SK-N-SH treated with all-trans-retinoic acid at 6 μM for 48 hours (cell line): Measurements from ENCODE around the gene UBXN6.

Source experiments
- ATAC-seq: fragments of 200-7000 bp; cut with Tn5 transposase; 3 replicates; pipeline ENCODE4 v1.9.1; 2020; ENCODE audit warnings: mild to moderate bottlenecking, moderate library complexity
- ARNTL ChIP-seq: fragments of 450-650 bp; formaldehyde crosslinking; IDR thresholded peaks from 2 replicates; pipeline ENCODE4 v1.5.0; 2020; ENCODE audit warnings: low read depth, mild to moderate bottlenecking, moderate library complexity, borderline replicate concordance
- BACH2 ChIP-seq: fragments of 250-450 bp; sonication (Bioruptor Pico); IDR thresholded peaks from 2 replicates; pipeline ENCODE4 v1.9.0; 2021; ENCODE audit warnings: mild to moderate bottlenecking, borderline replicate concordance
- CSDC2 ChIP-seq: fragments of 250-450 bp; sonication (Bioruptor Pico); IDR thresholded peaks from 2 replicates; pipeline ENCODE4 v1.5.0; 2020; ENCODE audit warnings: mild to moderate bottlenecking, moderate library complexity
- GLIS3 ChIP-seq: fragments of 250-450 bp; sonication (Bioruptor Pico); IDR thresholded peaks from 2 replicates; pipeline ENCODE4 v1.5.0; 2020; ENCODE audit warnings: mild to moderate bottlenecking, moderate library complexity
- ISL1 ChIP-seq: fragments of 250-450 bp; sonication (Bioruptor Pico); IDR thresholded peaks from 2 replicates; pipeline ENCODE4 v2.1.2; 2022; ENCODE audit warnings: mild to moderate bottlenecking, moderate library complexity
- OSR1 ChIP-seq: fragments of 250-450 bp; sonication (Bioruptor Pico); IDR thresholded peaks from 2 replicates; pipeline ENCODE4 v1.8.0; 2022; ENCODE audit warnings: moderate library complexity, mild to moderate bottlenecking, inconsistent platforms
- PPARA ChIP-seq: fragments of 250-450 bp; sonication (Bioruptor Pico); IDR thresholded peaks from 2 replicates; pipeline ENCODE4 v1.5.0; 2020; ENCODE audit warnings: mild to moderate bottlenecking, borderline replicate concordance
- SNAI2 ChIP-seq: fragments of 250-450 bp; sonication (Bioruptor Pico); IDR thresholded peaks from 2 replicates; pipeline ENCODE4 v1.5.0; 2020; ENCODE audit warnings: mild to moderate bottlenecking, moderate library complexity
- TCF4 ChIP-seq: fragments of 250-450 bp; sonication (Bioruptor Pico); IDR thresholded peaks from 2 replicates; pipeline ENCODE4 v1.8.0; 2021; ENCODE audit warnings: mild to moderate bottlenecking, moderate library complexity, borderline replicate concordance
- TOX ChIP-seq: fragments of 250-450 bp; sonication (Bioruptor Pico); IDR thresholded peaks from 2 replicates; pipeline ENCODE4 v1.8.0; 2021; ENCODE audit warnings: mild to moderate bottlenecking, moderate library complexity, borderline replicate concordance
- ZC3H10 ChIP-seq: fragments of 250-450 bp; sonication (Bioruptor Pico); IDR thresholded peaks from 2 replicates; pipeline ENCODE4 v1.5.1; 2021; ENCODE audit warnings: mild to moderate bottlenecking, moderate library complexity
- ZFP3 ChIP-seq: fragments of 250-450 bp; sonication (Bioruptor Pico); IDR thresholded peaks from 2 replicates; pipeline ENCODE4 v1.5.0; 2020; ENCODE audit warnings: mild to moderate bottlenecking, moderate library complexity
- ZFP30 ChIP-seq: fragments of 450-650 bp; formaldehyde crosslinking; IDR thresholded peaks from 2 replicates; pipeline ENCODE4 v1.5.0; 2022; ENCODE audit warnings: mild to moderate bottlenecking, moderate library complexity
- ZNF70 ChIP-seq: fragments of 450-650 bp; formaldehyde crosslinking; IDR thresholded peaks from 2 replicates; pipeline ENCODE4 v1.5.0; 2020; ENCODE audit warnings: mild to moderate bottlenecking, moderate library complexity
- ZNF8 ChIP-seq: fragments of 450-650 bp; formaldehyde crosslinking; IDR thresholded peaks from 2 replicates; pipeline ENCODE4 v1.5.0; 2020; ENCODE audit warnings: mild to moderate bottlenecking, moderate library complexity
- TF ChIP-seq, protein P1 (sequence below): fragments of 250-450 bp; sonication (Bioruptor Pico); IDR thresholded peaks from 2 replicates; pipeline ENCODE4 v1.8.0; 2021; ENCODE audit warnings: low read depth, mild to moderate bottlenecking, moderate library complexity, borderline replicate concordance
- TF ChIP-seq, protein P2 (sequence below): fragments of 250-450 bp; sonication (Bioruptor Pico); IDR thresholded peaks from 2 replicates; pipeline ENCODE4 v1.5.0; 2020; ENCODE audit warnings: mild to moderate bottlenecking, moderate library complexity
- TF ChIP-seq, protein P3 (sequence below): fragments of 250-450 bp; sonication (Bioruptor Pico); IDR thresholded peaks from 2 replicates; pipeline ENCODE4 v1.5.1; 2021; ENCODE audit warnings: mild to moderate bottlenecking, moderate library complexity
- TF ChIP-seq, protein P4 (sequence below): fragments of 250-450 bp; sonication (Bioruptor Pico); IDR thresholded peaks from 2 replicates; pipeline ENCODE4 v1.8.0; 2020; ENCODE audit warnings: mild to moderate bottlenecking, moderate library complexity, borderline replicate concordance

Gene UBXN6

DNA sequence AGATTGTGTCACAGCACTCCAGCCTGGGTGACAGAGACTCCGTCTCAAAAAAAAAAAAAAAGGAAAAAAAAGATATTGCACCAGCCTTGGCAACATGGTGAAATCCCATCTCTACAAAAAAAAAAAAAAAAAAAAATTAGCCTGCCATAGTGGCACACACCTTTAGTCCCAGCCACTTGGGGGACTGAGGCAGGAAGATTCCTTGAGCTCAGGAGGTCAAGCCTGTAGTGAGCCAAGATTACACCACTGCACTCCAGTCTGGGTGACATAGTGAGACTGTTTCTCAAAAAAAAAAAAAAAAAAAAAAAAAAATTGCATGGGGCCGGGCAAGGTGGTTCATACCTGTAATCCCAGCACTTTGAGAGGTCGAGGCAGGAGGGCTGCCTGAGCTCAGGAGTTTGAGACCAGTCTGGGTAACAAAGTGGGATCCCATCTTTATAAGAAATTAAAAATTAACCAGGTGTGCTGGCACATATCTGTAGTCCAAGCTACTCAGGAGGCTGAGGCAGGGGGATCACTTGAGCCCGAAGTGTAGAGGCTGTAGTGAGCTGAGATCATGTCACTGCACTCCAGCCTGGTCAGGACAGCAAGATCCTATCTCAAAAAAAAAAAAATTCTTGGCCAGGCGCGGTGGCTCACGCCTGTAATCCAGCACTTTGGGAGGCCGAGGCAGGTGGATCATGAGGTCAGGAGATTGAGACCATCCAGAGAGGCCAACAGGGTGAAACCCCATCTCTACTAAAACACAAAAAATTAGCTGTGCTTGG, 7.4 kb upstream of the UBXN6 start:
- no peak for TF ChIP-seq TCF4 (CRISPR knock-in tag)
- TF ChIP-seq, protein P1, sequence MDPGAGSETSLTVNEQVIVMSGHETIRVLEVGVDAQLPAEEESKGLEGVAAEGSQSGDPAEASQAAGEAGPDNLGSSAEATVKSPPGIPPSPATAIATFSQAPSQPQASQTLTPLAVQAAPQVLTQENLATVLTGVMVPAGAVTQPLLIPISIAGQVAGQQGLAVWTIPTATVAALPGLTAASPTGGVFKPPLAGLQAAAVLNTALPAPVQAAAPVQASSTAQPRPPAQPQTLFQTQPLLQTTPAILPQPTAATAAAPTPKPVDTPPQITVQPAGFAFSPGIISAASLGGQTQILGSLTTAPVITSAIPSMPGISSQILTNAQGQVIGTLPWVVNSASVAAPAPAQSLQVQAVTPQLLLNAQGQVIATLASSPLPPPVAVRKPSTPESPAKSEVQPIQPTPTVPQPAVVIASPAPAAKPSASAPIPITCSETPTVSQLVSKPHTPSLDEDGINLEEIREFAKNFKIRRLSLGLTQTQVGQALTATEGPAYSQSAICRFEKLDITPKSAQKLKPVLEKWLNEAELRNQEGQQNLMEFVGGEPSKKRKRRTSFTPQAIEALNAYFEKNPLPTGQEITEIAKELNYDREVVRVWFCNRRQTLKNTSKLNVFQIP = no peak
- TF ChIP-seq, all 23 proteins: peak for 0
- ATAC-seq = no peak

DNA sequence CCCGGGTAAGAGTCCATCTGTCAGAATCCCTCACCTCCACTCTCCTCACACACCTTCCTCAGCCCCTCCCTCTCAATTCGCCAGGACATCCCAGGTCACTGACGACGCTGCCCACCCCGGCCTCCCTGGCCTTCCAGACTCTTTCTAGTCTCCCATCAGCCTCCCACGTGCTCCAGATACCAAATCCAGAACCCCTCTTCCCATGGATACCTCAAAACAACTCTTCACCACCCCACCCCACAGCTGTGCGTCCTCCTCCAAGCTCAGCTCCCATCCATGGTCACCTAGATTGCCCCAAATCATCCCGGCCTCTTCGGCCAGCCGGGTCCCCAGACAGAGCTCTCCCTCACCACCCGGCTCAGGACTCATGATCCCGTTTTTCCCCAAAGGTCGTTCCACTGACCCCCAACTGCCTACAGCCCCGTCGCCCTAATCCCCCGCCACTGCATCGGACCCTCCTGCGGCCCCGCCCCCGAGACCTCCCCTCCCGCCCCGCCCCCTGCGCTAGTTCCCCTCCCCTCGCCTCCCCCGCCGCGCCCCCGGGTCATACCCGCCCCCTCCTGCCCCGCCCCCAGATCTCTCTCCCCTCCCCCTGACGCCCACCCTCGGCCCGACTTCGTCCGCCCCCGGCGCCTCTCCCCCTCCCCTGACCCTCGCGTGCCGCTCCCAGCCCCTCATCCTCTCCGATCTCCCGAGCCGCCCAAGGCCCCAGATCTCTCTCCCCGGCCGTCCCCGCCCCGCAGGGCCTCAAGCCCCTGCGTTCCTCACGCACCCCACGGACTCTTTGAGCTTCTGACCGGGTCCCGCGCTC, 546 bp downstream of the UBXN6 start:
- ATAC-seq = peak; percentile 34

DNA sequence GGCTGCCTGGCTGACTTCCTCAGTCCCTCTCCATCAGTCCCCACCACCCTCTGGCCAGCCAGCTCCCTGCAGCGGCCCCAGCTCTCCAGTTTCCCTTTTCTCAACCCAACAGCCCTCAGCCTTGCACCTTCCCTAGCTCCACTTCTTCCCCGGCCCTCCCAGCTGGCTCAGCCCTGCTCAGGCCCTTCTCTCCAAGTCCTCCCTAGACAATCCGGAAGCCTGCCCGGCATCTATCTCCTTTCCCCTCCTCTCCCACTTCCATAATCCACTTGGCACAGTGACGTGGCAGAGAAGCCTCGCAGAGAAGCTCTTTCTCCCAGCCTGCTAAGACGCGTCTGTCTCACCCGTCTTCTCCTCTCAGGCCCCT, 1.1 kb downstream of the UBXN6 start:
- TF ChIP-seq ZNF70 (CRISPR knock-in tag) (peak; percentile 55; the same call in 1 of the 2 replicates), ZC3H10 (no peak), OSR1 (no peak), CSDC2 (CRISPR knock-in tag) (no peak), TOX (CRISPR knock-in tag) (no peak), ARNTL (CRISPR knock-in tag) (no peak)
- TF ChIP-seq, protein P1 = no peak
- TF ChIP-seq, protein P2, sequence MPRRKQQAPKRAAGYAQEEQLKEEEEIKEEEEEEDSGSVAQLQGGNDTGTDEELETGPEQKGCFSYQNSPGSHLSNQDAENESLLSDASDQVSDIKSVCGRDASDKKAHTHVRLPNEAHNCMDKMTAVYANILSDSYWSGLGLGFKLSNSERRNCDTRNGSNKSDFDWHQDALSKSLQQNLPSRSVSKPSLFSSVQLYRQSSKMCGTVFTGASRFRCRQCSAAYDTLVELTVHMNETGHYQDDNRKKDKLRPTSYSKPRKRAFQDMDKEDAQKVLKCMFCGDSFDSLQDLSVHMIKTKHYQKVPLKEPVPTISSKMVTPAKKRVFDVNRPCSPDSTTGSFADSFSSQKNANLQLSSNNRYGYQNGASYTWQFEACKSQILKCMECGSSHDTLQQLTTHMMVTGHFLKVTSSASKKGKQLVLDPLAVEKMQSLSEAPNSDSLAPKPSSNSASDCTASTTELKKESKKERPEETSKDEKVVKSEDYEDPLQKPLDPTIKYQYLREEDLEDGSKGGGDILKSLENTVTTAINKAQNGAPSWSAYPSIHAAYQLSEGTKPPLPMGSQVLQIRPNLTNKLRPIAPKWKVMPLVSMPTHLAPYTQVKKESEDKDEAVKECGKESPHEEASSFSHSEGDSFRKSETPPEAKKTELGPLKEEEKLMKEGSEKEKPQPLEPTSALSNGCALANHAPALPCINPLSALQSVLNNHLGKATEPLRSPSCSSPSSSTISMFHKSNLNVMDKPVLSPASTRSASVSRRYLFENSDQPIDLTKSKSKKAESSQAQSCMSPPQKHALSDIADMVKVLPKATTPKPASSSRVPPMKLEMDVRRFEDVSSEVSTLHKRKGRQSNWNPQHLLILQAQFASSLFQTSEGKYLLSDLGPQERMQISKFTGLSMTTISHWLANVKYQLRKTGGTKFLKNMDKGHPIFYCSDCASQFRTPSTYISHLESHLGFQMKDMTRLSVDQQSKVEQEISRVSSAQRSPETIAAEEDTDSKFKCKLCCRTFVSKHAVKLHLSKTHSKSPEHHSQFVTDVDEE (CRISPR knock-in tag) = no peak
- TF ChIP-seq, protein P3, sequence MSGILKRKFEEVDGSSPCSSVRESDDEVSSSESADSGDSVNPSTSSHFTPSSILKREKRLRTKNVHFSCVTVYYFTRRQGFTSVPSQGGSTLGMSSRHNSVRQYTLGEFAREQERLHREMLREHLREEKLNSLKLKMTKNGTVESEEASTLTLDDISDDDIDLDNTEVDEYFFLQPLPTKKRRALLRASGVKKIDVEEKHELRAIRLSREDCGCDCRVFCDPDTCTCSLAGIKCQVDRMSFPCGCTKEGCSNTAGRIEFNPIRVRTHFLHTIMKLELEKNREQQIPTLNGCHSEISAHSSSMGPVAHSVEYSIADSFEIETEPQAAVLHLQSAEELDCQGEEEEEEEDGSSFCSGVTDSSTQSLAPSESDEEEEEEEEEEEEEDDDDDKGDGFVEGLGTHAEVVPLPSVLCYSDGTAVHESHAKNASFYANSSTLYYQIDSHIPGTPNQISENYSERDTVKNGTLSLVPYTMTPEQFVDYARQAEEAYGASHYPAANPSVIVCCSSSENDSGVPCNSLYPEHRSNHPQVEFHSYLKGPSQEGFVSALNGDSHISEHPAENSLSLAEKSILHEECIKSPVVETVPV (CRISPR knock-in tag) = no peak
- ATAC-seq = peak; percentile 57

More for the DNA sequence above, 546 bp downstream of the UBXN6 start:
- TF ChIP-seq, protein P4, sequence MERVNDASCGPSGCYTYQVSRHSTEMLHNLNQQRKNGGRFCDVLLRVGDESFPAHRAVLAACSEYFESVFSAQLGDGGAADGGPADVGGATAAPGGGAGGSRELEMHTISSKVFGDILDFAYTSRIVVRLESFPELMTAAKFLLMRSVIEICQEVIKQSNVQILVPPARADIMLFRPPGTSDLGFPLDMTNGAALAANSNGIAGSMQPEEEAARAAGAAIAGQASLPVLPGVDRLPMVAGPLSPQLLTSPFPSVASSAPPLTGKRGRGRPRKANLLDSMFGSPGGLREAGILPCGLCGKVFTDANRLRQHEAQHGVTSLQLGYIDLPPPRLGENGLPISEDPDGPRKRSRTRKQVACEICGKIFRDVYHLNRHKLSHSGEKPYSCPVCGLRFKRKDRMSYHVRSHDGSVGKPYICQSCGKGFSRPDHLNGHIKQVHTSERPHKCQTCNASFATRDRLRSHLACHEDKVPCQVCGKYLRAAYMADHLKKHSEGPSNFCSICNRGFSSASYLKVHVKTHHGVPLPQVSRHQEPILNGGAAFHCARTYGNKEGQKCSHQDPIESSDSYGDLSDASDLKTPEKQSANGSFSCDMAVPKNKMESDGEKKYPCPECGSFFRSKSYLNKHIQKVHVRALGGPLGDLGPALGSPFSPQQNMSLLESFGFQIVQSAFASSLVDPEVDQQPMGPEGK = 0 out of 2 replicates have a peak, but pooled peaks have one; percentile 24
- TF ChIP-seq CSDC2 (CRISPR knock-in tag) = no peak

DNA sequence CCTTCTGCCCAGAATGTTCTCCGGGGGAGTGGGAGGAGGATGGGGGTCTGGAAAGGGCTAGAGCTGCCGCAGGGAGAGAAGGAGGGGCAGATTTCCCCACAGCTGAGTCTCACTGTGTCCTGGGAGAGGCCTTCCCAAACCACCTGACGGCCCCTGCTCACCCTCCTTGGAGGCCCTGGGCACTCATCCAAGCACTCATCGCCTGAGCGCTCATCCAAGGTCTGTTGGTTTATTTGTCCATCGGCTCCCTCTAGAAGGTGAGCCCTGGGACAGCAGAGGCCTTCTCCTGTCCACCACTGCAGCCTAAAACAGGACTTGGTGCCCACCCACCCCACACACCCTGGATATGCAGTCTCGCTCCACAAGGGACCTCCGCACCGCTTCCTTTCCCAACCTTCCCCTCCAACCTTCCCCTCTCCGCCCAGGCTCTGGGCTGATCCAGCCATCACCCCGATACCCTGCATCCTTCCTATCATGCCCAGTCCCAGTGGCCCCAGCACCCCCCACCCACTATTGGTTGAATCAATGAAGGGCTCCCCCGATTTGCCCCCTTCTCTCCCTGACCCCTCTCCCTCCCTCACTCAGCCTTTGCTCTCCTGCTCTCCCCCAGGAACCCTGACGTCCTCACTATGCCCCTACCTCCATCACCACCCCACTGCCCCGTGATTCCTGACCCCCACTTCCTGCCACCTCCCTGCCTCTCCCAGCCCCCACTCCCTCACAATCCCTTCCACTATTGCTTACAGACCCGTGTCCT, 1.7 kb downstream of the UBXN6 start:
- ATAC-seq = peak; percentile 26
- TF ChIP-seq, protein P1 = no peak
- no peak for TF ChIP-seq CSDC2 (CRISPR knock-in tag)
- no peak for TF ChIP-seq PPARA (CRISPR knock-in tag)
- no peak for TF ChIP-seq ZNF70 (CRISPR knock-in tag)
- TF ChIP-seq ISL1 = no peak
- no peak for TF ChIP-seq GLIS3 (CRISPR knock-in tag)
- no peak for TF ChIP-seq ZFP30 (CRISPR knock-in tag)
- no peak for TF ChIP-seq BACH2 (CRISPR knock-in tag)
- TF ChIP-seq, protein P4 = no peak
- no peak for TF ChIP-seq ZFP3
- TF ChIP-seq ZNF8 (CRISPR knock-in tag) = no peak
- no peak for TF ChIP-seq SNAI2
